Calu3 (cell line): ENCODE measurements around the gene MID1. TPM values are rescaled to one million over a fixed set of nuclear protein-coding genes. Genes with fewer than 3 reads are reported as not detected.

Experiments
- BruUV-seq: library from RNA; stranded (reverse); fragments of 400-500 nt; replicated peaks from 2 replicates; lab custom pipeline; 2021; lab: Mats Ljungman, UMichigan
- CTCF ChIA-PET: fragments of 300-600 bp; sonication (Branson Sonifier 250); formaldehyde crosslinking; loops from one replicate; lab custom pipeline; 2022; ENCODE audit warnings: antibody characterized with exemption; lab: Charles Lee
- DNase-seq: peaks from one replicate; pipeline ENCODE4 v3.0.0; 2022
- H3K27ac Mint-ChIP-seq: one replicate; pipeline ENCODE4 v1.8.0; 2022; ENCODE audit warnings: mixed read lengths; ENCODE audit not compliant: unreplicated experiment
- H3K27me3 Mint-ChIP-seq: one replicate; pipeline ENCODE4 v1.8.0; 2022; ENCODE audit warnings: mixed read lengths; ENCODE audit not compliant: unreplicated experiment
- H3K36me3 Mint-ChIP-seq: one replicate; pipeline ENCODE4 v1.8.0; 2022; ENCODE audit warnings: mild to moderate bottlenecking, moderate library complexity, mixed read lengths; ENCODE audit not compliant: insufficient read depth, unreplicated experiment
- H3K4me1 Mint-ChIP-seq: one replicate; pipeline ENCODE4 v1.8.0; 2022; ENCODE audit warnings: mild to moderate bottlenecking, low read depth, mixed read lengths; ENCODE audit not compliant: unreplicated experiment
- H3K4me3 Mint-ChIP-seq: one replicate; pipeline ENCODE4 v1.8.0; 2022; ENCODE audit warnings: mild to moderate bottlenecking, low read depth, moderate library complexity, mixed read lengths; ENCODE audit not compliant: unreplicated experiment
- H3K9me3 Mint-ChIP-seq: one replicate; pipeline ENCODE4 v1.8.0; 2022; ENCODE audit warnings: low read depth, mixed read lengths; ENCODE audit not compliant: unreplicated experiment
- intact Hi-C: fragments of 100-400 bp; cut with micrococcal nuclease; formaldehyde crosslinking; loops from one replicate; pipeline ENCODE4 v1.10.0; 2022; ENCODE audit not compliant: unreplicated experiment
- total RNA-seq: library from RNA; stranded (reverse); gene quantifications from 2 replicates; pipeline ENCODE4 v1.2.3, GENCODE V29; 2022
- TF ChIP-seq, protein P1 (sequence below): fragments of 200-600 bp; IDR thresholded peaks from one replicate; pipeline ENCODE4 v1.8.0; 2022; ENCODE audit warnings: antibody characterized with exemption; ENCODE audit not compliant: unreplicated experiment

MID1 gene
- total RNA-seq, 1 experiment from 2014 or later = 85.6 TPM

GRCh38 chrX:10612215-10612614 lies 8.2 kb downstream of the MID1 start:
- no peak for DNase-seq
- Mint-ChIP-seq H3K36me3 (peaks cover 23% of the 10 kb centered on the region), H3K4me1 (peaks cover 49% of the 10 kb centered on the region), H3K9me3 (no peaks in the 10 kb centered on the region), H3K4me3 (peak overlapping the region; percentile 29), H3K27ac (peak overlapping the region; percentile 53), H3K27me3 (no peaks in the 10 kb centered on the region)
- CTCF ChIA-PET = interaction anchor here (1.4 kb wide), 1 partner anchor 9 kb away, joined by 3 read pairs; the partner anchor contains the start of gene MID1
- intact Hi-C loops = loop anchor here (5.0 kb wide), 1 partner anchor 35 kb away; no protein-coding TSS in a partner anchor
- TF ChIP-seq, protein P1, sequence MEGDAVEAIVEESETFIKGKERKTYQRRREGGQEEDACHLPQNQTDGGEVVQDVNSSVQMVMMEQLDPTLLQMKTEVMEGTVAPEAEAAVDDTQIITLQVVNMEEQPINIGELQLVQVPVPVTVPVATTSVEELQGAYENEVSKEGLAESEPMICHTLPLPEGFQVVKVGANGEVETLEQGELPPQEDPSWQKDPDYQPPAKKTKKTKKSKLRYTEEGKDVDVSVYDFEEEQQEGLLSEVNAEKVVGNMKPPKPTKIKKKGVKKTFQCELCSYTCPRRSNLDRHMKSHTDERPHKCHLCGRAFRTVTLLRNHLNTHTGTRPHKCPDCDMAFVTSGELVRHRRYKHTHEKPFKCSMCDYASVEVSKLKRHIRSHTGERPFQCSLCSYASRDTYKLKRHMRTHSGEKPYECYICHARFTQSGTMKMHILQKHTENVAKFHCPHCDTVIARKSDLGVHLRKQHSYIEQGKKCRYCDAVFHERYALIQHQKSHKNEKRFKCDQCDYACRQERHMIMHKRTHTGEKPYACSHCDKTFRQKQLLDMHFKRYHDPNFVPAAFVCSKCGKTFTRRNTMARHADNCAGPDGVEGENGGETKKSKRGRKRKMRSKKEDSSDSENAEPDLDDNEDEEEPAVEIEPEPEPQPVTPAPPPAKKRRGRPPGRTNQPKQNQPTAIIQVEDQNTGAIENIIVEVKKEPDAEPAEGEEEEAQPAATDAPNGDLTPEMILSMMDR = no peak
- no TSS peak for BruUV-seq

- no TSS peak for BruUV-seq
- CTCF ChIA-PET = interaction anchor here (1.4 kb wide), 1 partner anchor 9 kb away, joined by 3 read pairs; the partner anchor contains the start of gene MID1
- peak overlapping the region; percentile 29 for H3K4me3 Mint-ChIP-seq
- peaks cover 20% of the 10 kb centered on the region for H3K36me3 Mint-ChIP-seq
- no peak for DNase-seq
- TF ChIP-seq, protein P1 = no peak
- H3K27ac Mint-ChIP-seq = peak overlapping the region; percentile 53
- H3K4me1 Mint-ChIP-seq = peaks cover 47% of the 10 kb centered on the region
- intact Hi-C loops = loop anchor here (5.0 kb wide), 1 partner anchor 34 kb away; no protein-coding TSS in a partner anchor
- no peaks in the 10 kb centered on the region for H3K9me3 Mint-ChIP-seq
- H3K27me3 Mint-ChIP-seq = no peaks in the 10 kb centered on the region
Measured at GRCh38 chrX:10611441-10612090, 8.8 kb downstream of the MID1 start.

DNA sequence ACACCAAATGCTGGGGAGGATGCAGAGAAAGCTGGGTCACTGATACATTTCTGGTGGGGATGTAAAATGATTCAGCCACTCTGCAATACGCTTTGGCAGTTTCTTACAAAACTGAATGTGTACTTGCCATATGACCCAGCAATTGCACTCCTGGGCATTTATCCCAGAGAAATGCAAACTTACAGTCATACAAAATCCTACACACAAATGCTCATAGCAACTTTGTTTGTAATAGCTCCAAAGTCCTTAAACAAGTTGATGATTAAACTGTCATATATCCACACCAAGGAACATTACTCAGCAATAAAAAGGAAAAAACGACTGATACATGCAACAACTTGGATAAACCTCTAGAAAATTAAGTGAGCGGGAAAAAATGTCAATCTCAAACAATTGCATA lies 12.3 kb downstream of the MID1 start:
- peak overlapping the region; percentile 54 for H3K27ac Mint-ChIP-seq
- intact Hi-C loops = no loop called here
- peaks cover 13% of the 10 kb centered on the region for H3K36me3 Mint-ChIP-seq
- no TSS peak for BruUV-seq
- no peak overlapping the region for H3K4me3 Mint-ChIP-seq
- H3K9me3 Mint-ChIP-seq = no peaks in the 10 kb centered on the region
- CTCF ChIA-PET = no interaction called here
- H3K4me1 Mint-ChIP-seq = peaks cover 35% of the 10 kb centered on the region
- DNase-seq = no peak
- TF ChIP-seq, protein P1 = no peak
- H3K27me3 Mint-ChIP-seq = no peaks in the 10 kb centered on the region

- Mint-ChIP-seq H3K4me3 (no peak overlapping the region), H3K27me3 (no peaks in the 10 kb centered on the region), H3K4me1 (peaks cover 38% of the 10 kb centered on the region), H3K36me3 (peaks cover 16% of the 10 kb centered on the region), H3K9me3 (no peaks in the 10 kb centered on the region), H3K27ac (no peak overlapping the region)
- intact Hi-C loops = no loop called here
- DNase-seq = no peak
- TF ChIP-seq, protein P1 = no peak
- CTCF ChIA-PET = no interaction called here
- no TSS peak for BruUV-seq
Measured at GRCh38 chrX:10607233-10607632, 13.2 kb downstream of the MID1 start.
